NK-92 (cell line): ENCODE results near the gene EVX2.

Experiments used
- DNase-seq: peaks from one replicate; lab custom pipeline; 2025; ENCODE audit not compliant: unreplicated experiment; lab: John Stamatoyannopoulos, UW

The EVX2 gene

GRCh38 chr2:176096243-176096985 lies 12.7 kb upstream of the EVX2 start:
- DNase-seq, result no peak

GRCh38 chr2:176095421-176095820 lies 11.7 kb upstream of the EVX2 start:
- no peak for DNase-seq

GRCh38 chr2:176094349-176094748 lies 10.6 kb upstream of the EVX2 start:
- DNase-seq, result no peak

GRCh38 chr2:176093898-176094249 lies 10.1 kb upstream of the EVX2 start:
- no peak for DNase-seq

GRCh38 chr2:176093145-176093897 lies 9.6 kb upstream of the EVX2 start:
- DNase-seq, result no peak

- no peak for DNase-seq
These were observed 8.7 kb upstream of the EVX2 start, which contains the start of gene HOXD13 for GRCh38 chr2:176092270-176093144. Gene HOXD13 (plus strand): TSS chr2:176092721. CDS start chr2:176092891, 170 bp downstream.

- DNase-seq, result no peak
These were observed 7.8 kb upstream of the EVX2 start for GRCh38 chr2:176091329-176092258.

GRCh38 chr2:176090862-176091261 lies 7.1 kb upstream of the EVX2 start:
- no peak for DNase-seq

- no peak for DNase-seq
These were observed 6.2 kb upstream of the EVX2 start for GRCh38 chr2:176089843-176090395.

- no peak for DNase-seq
These were observed 5.4 kb upstream of the EVX2 start for GRCh38 chr2:176088937-176089842.

GRCh38 chr2:176088048-176088936 lies 4.5 kb upstream of the EVX2 start:
- no peak for DNase-seq

GRCh38 chr2:176087330-176088047 lies 3.7 kb upstream of the EVX2 start:
- no peak for DNase-seq

GRCh38 chr2:176085861-176086771 lies 2.4 kb upstream of the EVX2 start:
- no peak for DNase-seq

GRCh38 chr2:176085120-176085788 lies 1.5 kb upstream of the EVX2 start:
- DNase-seq, result no peak

GRCh38 chr2:176084611-176085119 lies 903 bp upstream of the EVX2 start:
- no peak for DNase-seq
